Upper lobe of left lung (tissue), 4 donors: Measurements from ENCODE around the gene RNF224.

ENCODE experiments used
- CTCF ChIP-seq, 6 experiments: fragments of 450-650 bp in 4 of 6; fragments of 200-600 bp in 2 of 6; sonication (generic) in 2 of 6; IDR thresholded peaks; one replicate each; pipeline ENCODE4 v1.5.1; 2016 to 2019; ENCODE audit warnings: antibody characterized with exemption in 6 of 6
- EP300 ChIP-seq, 4 donors: sonication (generic); formaldehyde crosslinking; IDR thresholded peaks; one replicate each; pipeline ENCODE4 v1.5.1; 2017; ENCODE audit warnings: antibody characterized with exemption in 4 of 4, control low read depth in 2 of 4
- POLR2A ChIP-seq, 4 donors: fragments of 450-650 bp; IDR thresholded peaks; one replicate each; pipeline ENCODE4 v1.5.1; 2016 to 2017; ENCODE audit warnings: antibody characterized with exemption in 4 of 4, mild to moderate bottlenecking in 2 of 4
- POLR2AphosphoS5 ChIP-seq, 2 donors: sonication (generic); formaldehyde crosslinking; IDR thresholded peaks; one replicate each; pipeline ENCODE4 v1.5.1; 2017; ENCODE audit warnings: antibody characterized with exemption in 2 of 2

DNA sequence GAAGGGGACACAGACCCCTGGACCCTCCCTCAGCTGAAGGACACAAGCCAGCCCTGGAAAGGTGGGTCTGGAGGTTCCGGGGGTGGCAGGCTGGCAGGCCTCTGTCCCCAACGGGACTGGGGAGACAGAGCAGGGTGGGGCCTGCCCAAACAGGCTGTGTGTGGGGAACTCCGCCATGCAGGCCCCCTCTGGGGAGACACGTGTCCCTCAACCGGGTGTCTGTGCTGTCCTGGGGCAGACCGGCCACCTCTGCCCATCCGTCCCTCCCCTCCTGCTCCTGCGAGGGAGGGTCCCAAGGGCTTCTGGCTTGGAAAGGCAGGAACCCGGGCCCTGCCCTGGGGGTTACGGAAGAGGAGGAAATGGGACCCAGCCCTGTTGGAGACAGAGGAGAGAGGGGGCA is 4.8 kb downstream of the RNF224 start:
- TF ChIP-seq CTCF (IDR thresholded peaks at IDR 0.05): no peak
- TF ChIP-seq POLR2A (IDR thresholded peaks at IDR 0.05): no peak
- TF ChIP-seq POLR2AphosphoS5 (IDR thresholded peaks at IDR 0.05): no peak
- no peak for TF ChIP-seq EP300 (IDR thresholded peaks at IDR 0.05)
